ENCODE results near the gene ANKRD34A. TPM values are rescaled to one million over a fixed set of nuclear protein-coding genes. Genes with fewer than 3 reads are reported as not detected.

Gene ANKRD34A
- total and polyA plus RNA-seq, 2 of the 8 experiments (the other 6 are each of a cell fraction or from before 2014, with no cell fraction given), result 0.15 to 0.20 TPM

DNA sequence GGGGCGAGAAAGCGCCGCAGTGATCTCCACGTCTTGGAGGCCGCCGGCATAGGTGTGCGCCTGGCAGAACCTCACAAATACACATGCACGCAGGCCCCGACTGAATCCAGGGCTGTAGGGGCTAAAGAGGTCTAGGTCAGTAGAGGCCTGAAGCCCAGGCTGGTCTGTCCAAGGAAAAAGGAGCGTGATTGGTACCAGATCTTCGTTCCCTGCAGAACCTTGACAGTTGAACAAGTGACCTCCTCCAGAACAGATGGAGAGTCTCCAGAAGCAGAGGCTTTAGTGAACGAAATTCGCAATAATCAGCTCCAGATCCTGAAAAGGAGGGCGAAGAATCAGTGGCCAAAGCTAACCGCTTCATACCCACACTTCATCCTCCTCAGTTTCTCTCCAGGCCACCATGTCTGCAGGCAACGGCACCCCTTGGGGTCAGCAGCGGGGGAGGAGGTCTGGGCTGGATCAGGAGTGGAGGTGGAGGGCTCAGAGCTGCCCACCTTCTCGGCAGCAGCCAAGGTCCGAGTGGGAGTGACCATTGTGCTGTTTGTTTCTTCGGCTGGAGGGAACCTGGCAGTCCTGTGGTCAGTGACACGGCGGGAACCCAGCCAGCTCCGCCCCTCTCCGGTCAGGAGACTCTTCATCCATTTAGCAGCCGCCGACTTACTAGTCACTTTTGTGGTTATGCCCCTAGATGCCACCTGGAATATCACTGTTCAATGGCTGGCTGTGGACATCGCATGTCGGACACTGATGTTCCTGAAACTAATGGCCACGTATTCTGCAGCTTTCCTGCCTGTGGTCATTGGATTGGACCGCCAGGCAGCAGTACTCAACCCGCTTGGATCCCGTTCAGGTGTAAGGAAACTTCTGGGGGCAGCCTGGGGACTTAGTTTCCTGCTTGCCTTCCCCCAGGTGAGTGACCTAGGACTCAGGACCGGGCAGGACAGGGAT, 45.1 kb downstream of the ANKRD34A start:
- Histone ChIP-seq H3K4me1 (replicated peaks in 1 of 4; ENCODE audit: control insufficient read depth in 3 of 4, insufficient read depth in 4 of 4, low read length in 3 of 4) (peaks cover 0 to 6% (median 2%) of the 10 kb centered on the region in 4 experiments; a peak in 6 of 7 replicates), H3K23me2 (ENCODE audit: low read depth, low read length) (peaks cover 16% of the 10 kb centered on the region), H3K9ac (replicated peaks in 1 of 4; ENCODE audit: extremely low read depth in 1 of 4, low read depth in 3 of 4, low read length in 3 of 4) (peak overlapping the region in 3 of 4 experiments; percentile 22 to 48 (median 41); a peak in 5 of 7 replicates), H4K8ac (ENCODE audit: extremely low read depth, insufficient read depth, low read length) (peak overlapping the region; percentile 75; the same call in 1 of the 2 replicates), H4K20me1 (replicated peaks in 1 of 2; ENCODE audit: control insufficient read depth in 1 of 2, insufficient read depth in 2 of 2, low read length in 2 of 2) (no peaks in the 10 kb centered on the region), H3K27ac (ENCODE audit: low read depth, low read length) (no peak overlapping the region), H2AK5ac (ENCODE audit: low read depth, low read length) (0 out of 2 replicates have a peak overlapping the region, but pooled peaks have one; percentile 45), H4K91ac (replicated peaks; ENCODE audit: insufficient read length, low read length) (no peak overlapping the region), H2BK120ac (replicated peaks; ENCODE audit: low read depth, low read length) (no peak overlapping the region), H4K5ac (ENCODE audit: insufficient read length, low read depth, low read length) (no peak overlapping the region), H3K4me3 (ENCODE audit: extremely low read depth in 1 of 4, insufficient read depth in 2 of 4, low read depth in 3 of 4, low read length in 4 of 4) (peak overlapping the region; percentile 71 to 96 (median 82)), H3K36me3 (ENCODE audit: control insufficient read depth in 2 of 4, insufficient read depth in 4 of 4, low read length in 3 of 4) (peaks cover 0 to 11% (median 4%) of the 10 kb centered on the region in 4 experiments; a peak in 2 of 8 replicates), H3K9me3 (ENCODE audit: insufficient read depth in 2 of 2, low read depth in 1 of 2, low read length in 1 of 2) (no peaks in the 10 kb centered on the region), H2BK5ac (ENCODE audit: low read depth, low read length) (peak overlapping the region; percentile 62; the same call in 1 of the 2 replicates), H3K27me3 (replicated peaks in 1 of 4; ENCODE audit: control insufficient read depth in 3 of 4, extremely low read depth in 1 of 4, insufficient read depth in 3 of 4, low read length in 3 of 4) (no peaks in the 10 kb centered on the region), H2AFZ (ENCODE audit: low read length) (0 out of 2 replicates have a peak overlapping the region, but pooled peaks have one; percentile 52), H3K4ac (replicated peaks; ENCODE audit: insufficient read length, low read depth, low read length) (no peak overlapping the region), H2BK12ac (ENCODE audit: low read depth, low read length) (peak overlapping the region; percentile 54), H2BK15ac (ENCODE audit: low read length) (peak overlapping the region; percentile 90; the same call in 1 of the 2 replicates), H2BK20ac (ENCODE audit: low read length) (no peak overlapping the region), H3K56ac (replicated peaks; ENCODE audit: insufficient read length, low read depth, low read length) (no peak overlapping the region), H3K18ac (ENCODE audit: extremely low read depth, low read length) (no peak overlapping the region), H3K23ac (ENCODE audit: insufficient read length) (no peak overlapping the region), H3K4me2 (ENCODE audit: insufficient read depth in 1 of 2, low read depth in 2 of 2, low read length in 2 of 2) (peak overlapping the region; percentile 94 to 99), H3K79me2 (ENCODE audit: control insufficient read depth in 1 of 2, insufficient read depth in 2 of 2, low read length in 2 of 2) (no peaks in the 10 kb centered on the region), H3K79me1 (ENCODE audit: low read depth, low read length) (no peaks in the 10 kb centered on the region), H3K14ac (ENCODE audit: insufficient read length) (no peak overlapping the region)
- DNase-seq (ENCODE audit: low read depth in 1 of 2, low spot score in 2 of 2) (peak in 1 of 2 experiments; percentile 71), FAIRE-seq (no peak)
- 15% methylated on average over 28 of the region's 33 CpGs; no CpG with 5 or more reads in 1 of the 2 experiments for WGBS, 2 experiments (ENCODE audit: extremely low coverage in 1 of 2, insufficient coverage in 1 of 2, insufficient read length in 1 of 2, insufficient replicate concordance in 2 of 2, low coverage in 1 of 2, low lambda C conversion rate in 2 of 2, missing lambda C conversion rate in 1 of 2)
- TF ChIP-seq KDM5A (IDR thresholded peaks at IDR 0.05; ENCODE audit: low read length), result 0 out of 2 replicates have a peak, but pooled peaks have one; percentile 5
- peak; percentile 30; the same call in 1 of the 2 replicates for TF ChIP-seq TAF1 (IDR thresholded peaks at IDR 0.05; ENCODE audit: low read depth, low read length)
- TF ChIP-seq ASH2L (IDR thresholded peaks at IDR 0.05; ENCODE audit: low read length), result peak; percentile 35
- 0 out of 3 replicates have a peak, but pooled peaks of 1 of the 2 experiments have one; percentile 26 for TF ChIP-seq POLR2A (IDR thresholded peaks at IDR 0.05; ENCODE audit: control extremely low read depth in 1 of 2, low read depth in 2 of 2, low read length in 2 of 2)
- peak; percentile 1 to 10; a peak in 1 of 4 replicates for TF ChIP-seq SIN3A (conservative IDR thresholded peaks at IDR 0.05 in 1 of 2, IDR thresholded peaks at IDR 0.05 in 1 of 2; ENCODE audit: low read depth in 1 of 2, low read length in 2 of 2)
- no peak for TF ChIP-seq SAP30 (IDR thresholded peaks at IDR 0.05; ENCODE audit: insufficient read depth, insufficient replicate concordance, low read length)
- CTCF ChIA-PET (ENCODE audit: partially characterized antibody), result interaction anchor here (1.1 to 15.9 kb wide), 5 partner anchors 8 to 74 kb away, joined by 3 to 146 read pairs (median 5); partner anchors contain the start of genes ITGA10, NUDT17 and RBM8A
- POLR2A ChIA-PET (ENCODE audit: partially characterized antibody), result interaction anchor here (1.0 to 2.4 kb wide), 14 partner anchors 8 to 133 kb away, joined by 3 to 17 read pairs (median 4); partner anchors contain the start of genes LIX1L, PIAS3 and RBM8A

All from H1 (cell line).